Right lobe of liver (tissue), 4 donors: ENCODE results near the gene STH.

Experiments used
- CTCF ChIP-seq, 4 donors: fragments of 200-600 bp in 3 of 4; fragments of 450-650 bp in 1 of 4; IDR thresholded peaks; one replicate each; pipeline versions ENCODE4 v1.5.1 to v1.8.0; 2016 to 2022; ENCODE audit warnings: antibody characterized with exemption in 4 of 4, mild to moderate bottlenecking in 2 of 4
- POLR2A ChIP-seq: fragments of 450-650 bp; IDR thresholded peaks from one replicate; pipeline ENCODE4 v1.6.1; 2017; ENCODE audit warnings: antibody characterized with exemption, mild to moderate bottlenecking
- donor health status: DM: no; HTN: no; CAD: no.
- donor health status: DM: no; HTN: no; CAD: no.
- donor health status: DM: no; HTN: yes; CAD: no.

DNA sequence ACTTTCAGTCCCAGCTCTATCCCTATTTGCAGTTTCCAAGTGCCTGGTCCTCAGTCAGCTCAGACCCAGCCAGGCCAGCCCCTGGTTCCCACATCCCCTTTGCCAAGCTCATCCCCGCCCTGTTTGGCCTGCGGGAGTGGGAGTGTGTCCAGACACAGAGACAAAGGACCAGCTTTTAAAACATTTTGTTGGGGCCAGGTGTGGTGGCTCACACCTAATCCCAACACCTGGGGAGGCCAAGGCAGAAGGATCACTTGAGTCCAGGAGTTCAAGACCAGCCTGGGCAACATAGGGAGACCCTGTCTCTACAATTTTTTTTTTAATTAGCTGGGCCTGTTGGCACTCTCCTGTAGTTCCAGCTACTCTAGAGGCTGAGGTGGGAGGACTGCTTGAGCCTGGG lies 1.7 kb downstream of the STH start:
- TF ChIP-seq CTCF (IDR thresholded peaks at IDR 0.05) (no peak), POLR2A (no peak)
